ENCODE data around the gene DDC.

The DDC gene

DNA sequence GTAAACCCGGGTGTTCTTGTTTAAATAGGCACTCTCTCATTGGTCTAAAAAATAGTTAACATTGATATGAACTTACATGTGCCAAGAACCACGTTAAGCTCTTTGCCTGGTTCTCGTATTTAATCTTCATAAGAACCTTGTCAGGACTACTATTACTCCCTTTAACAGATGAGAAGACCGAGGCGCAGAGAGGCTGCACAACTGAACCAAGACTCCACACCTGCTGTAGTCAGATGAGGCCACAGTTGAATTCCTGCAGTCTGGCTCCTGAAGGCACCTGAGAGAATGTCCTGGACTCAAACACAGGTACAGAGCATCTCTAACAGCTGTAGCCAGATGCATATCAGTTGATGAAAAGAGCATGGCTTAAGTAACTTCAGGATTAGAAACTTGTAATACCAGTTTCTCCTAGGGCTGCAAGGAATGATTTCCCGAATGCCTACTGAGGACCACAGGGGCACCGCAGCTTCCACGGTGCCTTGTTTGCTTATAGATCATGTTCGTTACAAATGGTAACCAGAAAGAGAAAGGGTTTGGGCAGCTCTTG lies 9.5 kb downstream of the DDC start:
- no peak for TF ChIP-seq FOXM1 (IDR thresholded peaks at IDR 0.05; ENCODE audit: borderline replicate concordance, low read depth)
- TF ChIP-seq, protein P1, sequence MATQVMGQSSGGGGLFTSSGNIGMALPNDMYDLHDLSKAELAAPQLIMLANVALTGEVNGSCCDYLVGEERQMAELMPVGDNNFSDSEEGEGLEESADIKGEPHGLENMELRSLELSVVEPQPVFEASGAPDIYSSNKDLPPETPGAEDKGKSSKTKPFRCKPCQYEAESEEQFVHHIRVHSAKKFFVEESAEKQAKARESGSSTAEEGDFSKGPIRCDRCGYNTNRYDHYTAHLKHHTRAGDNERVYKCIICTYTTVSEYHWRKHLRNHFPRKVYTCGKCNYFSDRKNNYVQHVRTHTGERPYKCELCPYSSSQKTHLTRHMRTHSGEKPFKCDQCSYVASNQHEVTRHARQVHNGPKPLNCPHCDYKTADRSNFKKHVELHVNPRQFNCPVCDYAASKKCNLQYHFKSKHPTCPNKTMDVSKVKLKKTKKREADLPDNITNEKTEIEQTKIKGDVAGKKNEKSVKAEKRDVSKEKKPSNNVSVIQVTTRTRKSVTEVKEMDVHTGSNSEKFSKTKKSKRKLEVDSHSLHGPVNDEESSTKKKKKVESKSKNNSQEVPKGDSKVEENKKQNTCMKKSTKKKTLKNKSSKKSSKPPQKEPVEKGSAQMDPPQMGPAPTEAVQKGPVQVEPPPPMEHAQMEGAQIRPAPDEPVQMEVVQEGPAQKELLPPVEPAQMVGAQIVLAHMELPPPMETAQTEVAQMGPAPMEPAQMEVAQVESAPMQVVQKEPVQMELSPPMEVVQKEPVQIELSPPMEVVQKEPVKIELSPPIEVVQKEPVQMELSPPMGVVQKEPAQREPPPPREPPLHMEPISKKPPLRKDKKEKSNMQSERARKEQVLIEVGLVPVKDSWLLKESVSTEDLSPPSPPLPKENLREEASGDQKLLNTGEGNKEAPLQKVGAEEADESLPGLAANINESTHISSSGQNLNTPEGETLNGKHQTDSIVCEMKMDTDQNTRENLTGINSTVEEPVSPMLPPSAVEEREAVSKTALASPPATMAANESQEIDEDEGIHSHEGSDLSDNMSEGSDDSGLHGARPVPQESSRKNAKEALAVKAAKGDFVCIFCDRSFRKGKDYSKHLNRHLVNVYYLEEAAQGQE (IDR thresholded peaks at IDR 0.05; ENCODE audit: low read depth) = no peak
- no peak for TF ChIP-seq RAD21 (IDR thresholded peaks at IDR 0.05; ENCODE audit: low read depth)
- TF ChIP-seq EP300 (IDR thresholded peaks at IDR 0.05; ENCODE audit: borderline replicate concordance) = no peak
- no peak for TF ChIP-seq TAF1 (IDR thresholded peaks at IDR 0.05; ENCODE audit: low read depth)
- no peak for TF ChIP-seq EGR1 (IDR thresholded peaks at IDR 0.05)
- no peak for TF ChIP-seq ZBTB7A (IDR thresholded peaks at IDR 0.05; ENCODE audit: low read depth)
- no peak for TF ChIP-seq YY1 (IDR thresholded peaks at IDR 0.05; ENCODE audit: low read depth)
- TF ChIP-seq, protein P2, sequence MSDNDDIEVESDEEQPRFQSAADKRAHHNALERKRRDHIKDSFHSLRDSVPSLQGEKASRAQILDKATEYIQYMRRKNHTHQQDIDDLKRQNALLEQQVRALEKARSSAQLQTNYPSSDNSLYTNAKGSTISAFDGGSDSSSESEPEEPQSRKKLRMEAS (IDR thresholded peaks at IDR 0.05) = no peak
- no peak for TF ChIP-seq CREB1 (IDR thresholded peaks at IDR 0.05; ENCODE audit: low read depth)
- TF ChIP-seq NFIC (IDR thresholded peaks at IDR 0.05) = no peak
- no peak for TF ChIP-seq CEBPB (IDR thresholded peaks at IDR 0.05)
- no peak for TF ChIP-seq TCF12 (IDR thresholded peaks at IDR 0.05; ENCODE audit: low read depth)
- TF ChIP-seq, protein P3, sequence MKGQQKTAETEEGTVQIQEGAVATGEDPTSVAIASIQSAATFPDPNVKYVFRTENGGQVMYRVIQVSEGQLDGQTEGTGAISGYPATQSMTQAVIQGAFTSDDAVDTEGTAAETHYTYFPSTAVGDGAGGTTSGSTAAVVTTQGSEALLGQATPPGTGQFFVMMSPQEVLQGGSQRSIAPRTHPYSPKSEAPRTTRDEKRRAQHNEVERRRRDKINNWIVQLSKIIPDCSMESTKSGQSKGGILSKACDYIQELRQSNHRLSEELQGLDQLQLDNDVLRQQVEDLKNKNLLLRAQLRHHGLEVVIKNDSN (IDR thresholded peaks at IDR 0.05) = no peak
- TF ChIP-seq TEAD4 (IDR thresholded peaks at IDR 0.05) = no peak

DNA sequence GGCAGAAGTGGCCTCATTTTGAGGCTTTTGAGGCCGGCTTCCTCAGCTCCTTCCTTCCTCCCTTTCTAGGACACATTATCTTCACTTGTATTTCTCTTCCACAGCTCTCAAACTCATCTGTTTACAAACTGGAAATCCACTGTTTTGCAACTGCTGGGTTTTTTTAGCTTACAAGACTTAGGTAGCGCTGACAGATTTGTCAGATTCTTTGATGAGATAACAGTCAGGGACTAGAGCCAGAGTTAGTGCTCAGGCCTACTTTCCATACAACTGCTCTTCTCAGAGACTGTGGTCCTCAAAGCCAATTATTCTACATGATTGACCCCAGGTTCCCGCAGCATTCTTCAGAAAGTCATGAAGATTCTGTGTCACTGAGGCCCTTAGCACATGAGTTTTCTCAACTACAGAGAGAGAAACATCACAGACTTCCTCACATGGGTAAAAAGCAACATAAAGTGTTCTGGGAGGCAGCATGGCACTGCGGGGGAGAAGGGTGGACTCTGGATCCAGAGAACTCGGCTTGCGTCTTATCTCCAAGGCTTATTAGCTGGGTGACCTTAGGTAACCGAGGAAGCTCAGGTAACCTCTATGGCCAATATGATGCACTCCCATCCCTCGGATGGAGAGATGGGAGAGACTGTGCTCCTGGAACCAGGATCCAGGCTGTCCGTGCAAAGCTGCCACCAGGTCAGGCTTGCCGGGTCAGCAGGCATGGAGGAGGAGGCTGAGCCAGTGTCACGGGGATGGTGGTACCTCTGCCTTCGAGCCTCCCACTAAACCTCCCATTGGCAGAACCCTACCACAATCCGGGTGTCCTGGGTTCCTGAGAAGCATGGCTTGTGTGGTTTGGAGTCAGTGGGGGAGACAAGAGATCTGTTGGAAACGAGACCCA lies 10.5 kb downstream of the DDC start:
- TF ChIP-seq, protein P1 (IDR thresholded peaks at IDR 0.05; ENCODE audit: low read depth) = no peak
- TF ChIP-seq, protein P3 (IDR thresholded peaks at IDR 0.05) = no peak
- TF ChIP-seq YY1 (IDR thresholded peaks at IDR 0.05; ENCODE audit: low read depth) = no peak
- TF ChIP-seq ZBTB7A (IDR thresholded peaks at IDR 0.05; ENCODE audit: low read depth) = no peak
- TF ChIP-seq RAD21 (IDR thresholded peaks at IDR 0.05; ENCODE audit: low read depth) = no peak
- TF ChIP-seq TAF1 (IDR thresholded peaks at IDR 0.05; ENCODE audit: low read depth) = no peak
- TF ChIP-seq CEBPB (IDR thresholded peaks at IDR 0.05) = no peak
- TF ChIP-seq, protein P2 (IDR thresholded peaks at IDR 0.05) = no peak
- no peak for TF ChIP-seq EGR1 (IDR thresholded peaks at IDR 0.05)
- no peak for TF ChIP-seq EP300 (IDR thresholded peaks at IDR 0.05; ENCODE audit: borderline replicate concordance)
- no peak for TF ChIP-seq CREB1 (IDR thresholded peaks at IDR 0.05; ENCODE audit: low read depth)
- no peak for TF ChIP-seq TCF12 (IDR thresholded peaks at IDR 0.05; ENCODE audit: low read depth)
- no peak for TF ChIP-seq NFIC (IDR thresholded peaks at IDR 0.05)
- TF ChIP-seq TEAD4 (IDR thresholded peaks at IDR 0.05) = no peak
- no peak for TF ChIP-seq FOXM1 (IDR thresholded peaks at IDR 0.05; ENCODE audit: borderline replicate concordance, low read depth)

DNA sequence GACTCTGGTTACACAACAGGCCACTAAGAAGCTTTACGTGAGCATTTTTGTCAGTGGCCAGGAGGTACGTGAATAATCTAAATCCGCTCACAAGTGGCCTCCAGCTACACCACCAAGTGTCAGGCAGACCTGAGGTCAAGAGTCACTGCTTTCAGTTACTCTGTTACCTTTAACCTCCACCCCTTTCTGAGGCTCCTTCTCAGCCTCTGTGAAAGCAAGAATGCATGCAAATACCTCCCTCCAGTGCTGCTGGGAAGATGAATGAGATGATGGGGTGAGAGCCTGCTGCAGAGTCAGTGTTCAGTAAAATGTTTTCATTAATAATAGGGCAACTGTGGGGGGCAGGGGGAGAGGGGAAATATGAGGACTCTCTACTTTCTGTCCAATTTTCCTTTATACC lies 11.2 kb downstream of the DDC start:
- TF ChIP-seq TCF12 (IDR thresholded peaks at IDR 0.05; ENCODE audit: low read depth) = no peak
- TF ChIP-seq TEAD4 (IDR thresholded peaks at IDR 0.05) = no peak
- TF ChIP-seq TAF1 (IDR thresholded peaks at IDR 0.05; ENCODE audit: low read depth) = no peak
- TF ChIP-seq, protein P2 (IDR thresholded peaks at IDR 0.05) = no peak
- TF ChIP-seq ZBTB7A (IDR thresholded peaks at IDR 0.05; ENCODE audit: low read depth) = no peak
- no peak for TF ChIP-seq NFIC (IDR thresholded peaks at IDR 0.05)
- TF ChIP-seq, protein P1 (IDR thresholded peaks at IDR 0.05; ENCODE audit: low read depth) = no peak
- TF ChIP-seq EGR1 (IDR thresholded peaks at IDR 0.05) = no peak
- no peak for TF ChIP-seq CEBPB (IDR thresholded peaks at IDR 0.05)
- no peak for TF ChIP-seq RAD21 (IDR thresholded peaks at IDR 0.05; ENCODE audit: low read depth)
- TF ChIP-seq, protein P3 (IDR thresholded peaks at IDR 0.05) = no peak
